Activated CD4-positive, alpha-beta T cell treated with anti-CD3 and anti-CD28 coated beads, Interleukin-2, amount 10 ng/mL, durations not matched to agents 7 days and 5 days (primary cell): ENCODE measurements around the gene EID2B. TPM values are rescaled to one million over a fixed set of nuclear protein-coding genes. Genes with fewer than 3 reads are reported as not detected.

Source experiments
- CTCF ChIA-PET: fragments of 350-600 bp; sonication (Branson Sonifier 250); formaldehyde crosslinking; loops from one replicate; lab custom pipeline; 2021; ENCODE audit warnings: antibody characterized with exemption; lab: Charles Lee
- POLR2A ChIA-PET: fragments of 350-600 bp; sonication (Branson Sonifier 250); formaldehyde crosslinking; loops from one replicate; lab custom pipeline; 2021; ENCODE audit warnings: antibody characterized with exemption; lab: Charles Lee
- DNase-seq: peaks from one replicate; pipeline ENCODE4 v3.0.0-alpha.2; 2020
- H3K27ac Mint-ChIP-seq: one replicate; pipeline ENCODE4 v1.8.0; 2021; ENCODE audit warnings: mild to moderate bottlenecking, moderate library complexity, mixed read lengths
- H3K27me3 Mint-ChIP-seq: one replicate; pipeline ENCODE4 v1.8.0; 2021; ENCODE audit warnings: mixed read lengths
- H3K36me3 Mint-ChIP-seq: one replicate; pipeline ENCODE4 v1.8.0; 2021; ENCODE audit warnings: low read depth, mixed read lengths
- H3K4me1 Mint-ChIP-seq: one replicate; pipeline ENCODE4 v1.8.0; 2021; ENCODE audit warnings: mixed read lengths
- H3K4me3 Mint-ChIP-seq: one replicate; pipeline ENCODE4 v1.8.0; 2021; ENCODE audit warnings: mild to moderate bottlenecking, moderate library complexity, mixed read lengths
- H3K9me3 Mint-ChIP-seq: one replicate; pipeline ENCODE4 v1.8.0; 2021; ENCODE audit warnings: mixed read lengths
- total RNA-seq, 2 experiments: library from RNA; stranded (reverse); gene quantifications; one replicate each; pipeline ENCODE4 v1.2.3, GENCODE V29; 2021

EID2B gene
- total RNA-seq, 2 experiments from 2014 or later: 3.4 to 5.1 TPM

DNA sequence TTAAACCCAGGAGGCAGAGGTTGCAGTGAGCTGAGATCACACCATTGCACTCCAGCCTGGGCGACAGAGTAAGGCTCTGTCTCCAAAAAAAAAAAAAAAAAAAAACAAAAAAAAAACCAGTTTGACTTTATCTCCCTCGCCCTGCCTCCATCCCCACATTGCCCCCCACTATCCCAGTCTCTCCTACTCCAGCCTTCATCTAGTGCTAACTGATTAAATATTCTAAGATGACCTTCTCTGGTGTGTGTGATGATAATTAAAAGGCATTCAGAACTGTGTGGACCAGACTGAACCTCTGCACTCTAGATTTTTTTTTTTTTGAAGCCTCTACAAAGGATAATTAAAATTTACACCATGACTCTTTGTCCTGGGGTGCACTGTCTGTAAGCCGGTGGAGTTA is 39.9 kb downstream of the EID2B start:
- no peak for DNase-seq
- H3K27me3 Mint-ChIP-seq: peaks cover 16% of the 10 kb centered on the region
- no peak overlapping the region for H3K4me3 Mint-ChIP-seq
- CTCF ChIA-PET: interaction anchor here (1.2 kb wide), 1 partner anchor 10 kb away, joined by 3 read pairs; no protein-coding TSS in a partner anchor
- POLR2A ChIA-PET: no interaction called here
- no peak overlapping the region for H3K27ac Mint-ChIP-seq
- H3K4me1 Mint-ChIP-seq: no peaks in the 10 kb centered on the region
- H3K9me3 Mint-ChIP-seq: no peaks in the 10 kb centered on the region
- H3K36me3 Mint-ChIP-seq: peaks cover 11% of the 10 kb centered on the region

DNA sequence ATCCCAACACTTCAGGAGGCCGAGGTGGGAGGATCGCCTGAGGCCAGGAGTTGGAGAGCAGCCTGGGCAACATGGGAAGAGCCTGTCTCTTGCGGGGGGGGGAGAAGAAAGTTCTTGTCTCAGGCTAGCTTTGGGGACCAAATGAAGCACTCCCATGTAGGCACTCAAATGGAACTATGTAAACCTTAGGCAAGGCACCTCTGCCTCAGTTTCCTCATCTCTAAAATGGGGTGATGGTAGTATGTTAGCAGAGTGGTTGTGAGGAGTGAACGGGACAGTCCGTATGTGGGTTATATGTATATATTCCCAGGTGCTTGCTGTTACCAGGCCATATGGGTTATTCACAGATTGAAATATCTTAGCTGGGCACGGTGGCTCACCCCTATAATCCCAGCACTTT is 40.4 kb downstream of the EID2B start:
- ChIA-PET POLR2A (interaction anchor here (0.6 kb wide), 1 partner anchor 143 kb away, joined by 5 read pairs; no protein-coding TSS in a partner anchor), CTCF (interaction anchor here (1.0 to 1.2 kb wide), 2 partner anchors 10 to 11 kb away, joined by 3 read pairs; no protein-coding TSS in a partner anchor)
- no peak overlapping the region for H3K4me3 Mint-ChIP-seq
- no peak for DNase-seq
- H3K9me3 Mint-ChIP-seq: no peaks in the 10 kb centered on the region
- peaks cover 12% of the 10 kb centered on the region for H3K36me3 Mint-ChIP-seq
- H3K27ac Mint-ChIP-seq: no peak overlapping the region
- H3K27me3 Mint-ChIP-seq: peaks cover 13% of the 10 kb centered on the region
- H3K4me1 Mint-ChIP-seq: no peaks in the 10 kb centered on the region

DNA sequence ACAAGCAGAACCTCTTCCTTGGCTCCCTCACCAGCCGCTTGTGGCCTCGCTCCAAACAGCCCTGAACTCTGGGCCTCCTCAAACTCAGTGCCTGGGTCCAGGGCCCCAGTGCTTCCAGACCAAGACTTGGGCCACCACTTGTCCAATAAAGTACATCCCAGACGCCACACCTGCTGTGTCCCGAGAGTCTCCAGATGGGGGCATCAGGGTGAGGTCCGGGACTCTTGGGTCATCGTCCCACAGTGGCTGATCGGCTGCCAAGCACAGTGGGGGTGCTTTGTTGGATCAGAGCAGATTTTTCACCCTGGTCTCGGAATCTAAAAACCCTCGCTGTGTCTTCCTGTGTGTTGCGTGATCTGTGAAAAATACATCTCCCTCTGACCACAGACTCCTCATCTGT is 42.9 kb downstream of the EID2B start:
- no peaks in the 10 kb centered on the region for H3K9me3 Mint-ChIP-seq
- peaks cover 20% of the 10 kb centered on the region for H3K36me3 Mint-ChIP-seq
- CTCF ChIA-PET: interaction anchor here (1.0 to 1.7 kb wide), 2 partner anchors 14 to 15 kb away, joined by 4 to 5 read pairs; no protein-coding TSS in a partner anchor
- no peaks in the 10 kb centered on the region for H3K27me3 Mint-ChIP-seq
- H3K27ac Mint-ChIP-seq: no peak overlapping the region
- POLR2A ChIA-PET: no interaction called here
- H3K4me1 Mint-ChIP-seq: no peaks in the 10 kb centered on the region
- H3K4me3 Mint-ChIP-seq: no peak overlapping the region
- DNase-seq: no peak

DNA sequence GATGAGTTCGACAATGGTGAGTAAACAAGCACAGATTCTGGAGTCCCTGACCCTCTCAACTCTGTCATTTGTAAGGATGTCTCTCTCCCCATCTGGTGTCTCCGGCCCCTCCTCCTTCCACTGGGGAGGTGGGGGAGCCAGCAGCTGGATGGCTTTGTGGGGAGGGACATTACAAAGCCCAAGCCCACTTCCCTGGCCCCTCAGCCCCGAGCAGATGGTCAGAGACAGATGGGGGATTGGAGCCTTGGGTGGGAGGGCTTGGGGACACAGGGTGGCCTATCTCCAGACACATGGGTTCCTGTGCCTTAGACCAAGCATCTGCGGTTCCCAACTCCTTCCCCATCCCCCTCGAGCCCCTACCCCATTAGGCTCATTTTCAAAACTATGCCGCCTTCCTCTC is 49.5 kb downstream of the EID2B start:
- Mint-ChIP-seq H3K4me3 (no peak overlapping the region), H3K27ac (no peak overlapping the region), H3K27me3 (no peaks in the 10 kb centered on the region), H3K36me3 (peaks cover 15% of the 10 kb centered on the region), H3K4me1 (peaks cover 37% of the 10 kb centered on the region), H3K9me3 (no peaks in the 10 kb centered on the region)
- no peak for DNase-seq
- CTCF ChIA-PET: no interaction called here
- POLR2A ChIA-PET: no interaction called here

DNA sequence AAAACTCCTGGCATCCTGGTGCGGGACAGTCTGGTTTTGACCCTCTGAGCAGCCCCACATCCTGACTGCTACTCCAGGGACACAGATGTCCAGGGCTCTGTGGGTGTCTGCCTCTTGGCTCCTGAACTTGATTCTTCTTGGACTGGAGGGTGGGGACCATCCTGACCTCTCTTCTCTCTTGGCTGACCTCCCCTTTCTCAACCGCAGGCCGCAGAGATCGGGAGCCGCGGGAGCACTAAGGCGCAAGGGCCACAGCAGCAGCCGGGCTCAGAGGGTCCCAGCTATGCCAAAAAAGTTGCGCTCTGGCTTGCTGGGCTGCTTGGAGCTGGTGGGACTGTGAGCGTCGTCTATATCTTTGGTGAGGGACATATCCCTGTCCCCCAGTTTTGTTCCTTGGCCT is 51.0 kb downstream of the EID2B start:
- Mint-ChIP-seq H3K36me3 (peaks cover 13% of the 10 kb centered on the region), H3K9me3 (no peaks in the 10 kb centered on the region), H3K27ac (peak overlapping the region; percentile 95), H3K27me3 (no peaks in the 10 kb centered on the region), H3K4me1 (peaks cover 37% of the 10 kb centered on the region), H3K4me3 (peak overlapping the region; percentile 83)
- DNase-seq: no peak
- ChIA-PET CTCF (interaction anchor here (0.6 to 1.4 kb wide), 2 partner anchors 18 to 1073 kb away, joined by 3 to 4 read pairs; no protein-coding TSS in a partner anchor), POLR2A (no interaction called here)

DNA sequence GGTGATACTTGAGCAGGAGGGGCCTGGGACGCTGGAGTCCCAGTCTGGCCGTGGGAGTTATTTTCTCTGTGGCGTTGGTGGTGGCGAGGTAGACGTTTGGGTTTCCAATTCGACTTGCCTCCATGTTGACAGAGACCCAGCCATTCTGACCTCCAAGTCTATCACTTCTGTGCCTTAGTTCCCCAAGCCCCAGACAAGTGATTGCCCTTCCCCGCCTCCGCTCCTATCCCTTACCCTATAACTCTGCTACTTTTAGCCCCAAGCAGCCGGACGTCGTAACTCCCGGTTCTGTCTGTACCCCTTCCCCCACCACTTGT is 51.5 kb downstream of the EID2B start:
- no peak for DNase-seq
- Mint-ChIP-seq H3K4me1 (peaks cover 37% of the 10 kb centered on the region), H3K4me3 (peak overlapping the region; percentile 83), H3K27me3 (no peaks in the 10 kb centered on the region), H3K27ac (peak overlapping the region; percentile 95), H3K9me3 (no peaks in the 10 kb centered on the region), H3K36me3 (peaks cover 17% of the 10 kb centered on the region)
- CTCF ChIA-PET: interaction anchor here (1.0 to 1.4 kb wide), 3 partner anchors 17 to 83 kb away, joined by 3 to 4 read pairs (median 4); partner anchors contain the start of gene RPS16
- POLR2A ChIA-PET: no interaction called here

Other genes with a start within 250 kb of the EID2B start
- gene IFNL1, start 236.4 kb downstream of the EID2B start, total RNA-seq: not detected
- gene LRFN1, start 212.0 kb downstream of the EID2B start, total RNA-seq: 1 to 10 TPM; 6.4 to 6.5 TPM
- 100 to 1,000 TPM; 577 to 668 TPM for gene GMFG, start 196.8 kb downstream of the EID2B start, total RNA-seq
- 10 to 100 TPM; 40.2 to 45.6 TPM for gene SAMD4B, start 190.4 kb downstream of the EID2B start, total RNA-seq
- gene PAF1, start 141.7 kb downstream of the EID2B start, total RNA-seq: 10 to 100 TPM; 43.8 to 44.5 TPM
- gene MED29, start 141.5 kb downstream of the EID2B start, total RNA-seq: 10 to 100 TPM; 34.9 to 40.1 TPM
- gene ZFP36, start 126.0 kb downstream of the EID2B start, total RNA-seq: 10 to 100 TPM; 92.5 to 93.4 TPM
- 10 to 100 TPM; 74.4 to 77.9 TPM for gene PLEKHG2, start 120.2 kb downstream of the EID2B start, total RNA-seq
- 1,000 to 10,000 TPM; 2,465 to 3,009 TPM for gene RPS16, start 96.9 kb downstream of the EID2B start, total RNA-seq
- gene SUPT5H, start 87.3 kb downstream of the EID2B start, total RNA-seq: 100 to 1,000 TPM; 144 to 150 TPM
- 10 to 100 TPM; 45.7 to 56.8 TPM for gene TIMM50, start 52.0 kb downstream of the EID2B start, total RNA-seq
- gene DLL3, start 33.9 kb downstream of the EID2B start, total RNA-seq: under 1 TPM in 1 of 2 experiments, not detected in 1; 0.35 TPM
- gene SELENOV, start 17.7 kb downstream of the EID2B start, total RNA-seq: not detected
- 10 to 100 TPM; 17.2 to 20.3 TPM for gene EID2, start 7.3 kb upstream of the EID2B start, total RNA-seq
- not detected for gene LGALS13, start 69.7 kb upstream of the EID2B start, total RNA-seq
- not detected for gene LGALS16, start 123.1 kb upstream of the EID2B start, total RNA-seq
- not detected for gene LGALS14, start 171.6 kb upstream of the EID2B start, total RNA-seq
- not detected for gene CLC, start 205.2 kb upstream of the EID2B start, total RNA-seq
- not detected for gene LEUTX, start 246.0 kb upstream of the EID2B start, total RNA-seq